Kidney epithelial cell (primary cell): ENCODE results near the gene ATXN1L. TPM values are rescaled to one million over a fixed set of nuclear protein-coding genes. Genes with fewer than 3 reads are reported as not detected.

Source experiments
- DNase-seq: peaks from one replicate; pipeline ENCODE4 v3.0.0-alpha.2; 2010; ENCODE audit warnings: low read depth
- H3K27me3 ChIP-seq: 2 replicates; pipeline ENCODE4 v1.6.0; 2011; ENCODE audit warnings: low read length; ENCODE audit not compliant: control insufficient read depth, insufficient read depth
- H3K36me3 ChIP-seq: 2 replicates; pipeline ENCODE4 v1.5.1; 2011; ENCODE audit warnings: low read length; ENCODE audit not compliant: control insufficient read depth, insufficient read depth
- H3K4me3 ChIP-seq: 2 replicates; pipeline ENCODE4 v1.5.1; 2011; ENCODE audit warnings: low read depth, mild to moderate bottlenecking, control low read depth, low read length
- CTCF ChIP-seq: IDR thresholded peaks from 2 replicates; pipeline ENCODE4 v1.5.1; 2011; ENCODE audit warnings: mild to moderate bottlenecking, moderate library complexity, low read length, control low read depth, inconsistent platforms; ENCODE audit not compliant: insufficient read depth, poor library complexity, severe bottlenecking
- total RNA-seq: library from RNA; depleted of rRNA; stranded (reverse); fragments of >200 nt; gene quantifications from 2 replicates; pipeline ENCODE4 v1.2.3, GENCODE V29; 2015

ATXN1L gene
- total RNA-seq, 1 donor from 2014 or later: 25.7 TPM

GRCh38 chr16:71869089-71869488 lies 23.3 kb downstream of the ATXN1L start:
- TF ChIP-seq CTCF: no peak
- no peak overlapping the region for H3K4me3 ChIP-seq
- no peaks in the 10 kb centered on the region for H3K27me3 ChIP-seq
- DNase-seq: no peak
- H3K36me3 ChIP-seq: no peaks in the 10 kb centered on the region

- H3K27me3 ChIP-seq: no peaks in the 10 kb centered on the region
- DNase-seq: no peak
- H3K36me3 ChIP-seq: no peaks in the 10 kb centered on the region
- H3K4me3 ChIP-seq: no peak overlapping the region
- no peak for TF ChIP-seq CTCF
Observed at GRCh38 chr16:71870818-71871217, 25.0 kb downstream of the ATXN1L start.

- DNase-seq: no peak
- no peaks in the 10 kb centered on the region for H3K36me3 ChIP-seq
- no peak for TF ChIP-seq CTCF
- no peaks in the 10 kb centered on the region for H3K27me3 ChIP-seq
- no peak overlapping the region for H3K4me3 ChIP-seq
Observed at GRCh38 chr16:71873199-71873598, 27.4 kb downstream of the ATXN1L start.

GRCh38 chr16:71878911-71879310 lies 33.1 kb downstream of the ATXN1L start:
- peaks cover 1% of the 10 kb centered on the region for H3K36me3 ChIP-seq
- H3K27me3 ChIP-seq: no peaks in the 10 kb centered on the region
- no peak for TF ChIP-seq CTCF
- DNase-seq: no peak
- H3K4me3 ChIP-seq: no peak overlapping the region

- no peak overlapping the region for H3K4me3 ChIP-seq
- no peak for TF ChIP-seq CTCF
- H3K36me3 ChIP-seq: peaks cover 1% of the 10 kb centered on the region
- H3K27me3 ChIP-seq: no peaks in the 10 kb centered on the region
- DNase-seq: no peak
Observed at GRCh38 chr16:71880176-71880575, 34.4 kb downstream of the ATXN1L start.

GRCh38 chr16:71882505-71883167 lies 36.9 kb downstream of the ATXN1L start:
- peak; percentile 87 for TF ChIP-seq CTCF
- H3K36me3 ChIP-seq: peaks cover 1% of the 10 kb centered on the region
- no peak for DNase-seq
- H3K27me3 ChIP-seq: no peaks in the 10 kb centered on the region
- H3K4me3 ChIP-seq: peak overlapping the region; percentile 60
